ENCODE measurements around the gene SHKBP1. TPM values are rescaled to one million over a fixed set of nuclear protein-coding genes. Genes with fewer than 3 reads are reported as not detected.

SHKBP1 gene
- total RNA-seq, 1 experiment from 2014 or later: 92.9 TPM

DNA sequence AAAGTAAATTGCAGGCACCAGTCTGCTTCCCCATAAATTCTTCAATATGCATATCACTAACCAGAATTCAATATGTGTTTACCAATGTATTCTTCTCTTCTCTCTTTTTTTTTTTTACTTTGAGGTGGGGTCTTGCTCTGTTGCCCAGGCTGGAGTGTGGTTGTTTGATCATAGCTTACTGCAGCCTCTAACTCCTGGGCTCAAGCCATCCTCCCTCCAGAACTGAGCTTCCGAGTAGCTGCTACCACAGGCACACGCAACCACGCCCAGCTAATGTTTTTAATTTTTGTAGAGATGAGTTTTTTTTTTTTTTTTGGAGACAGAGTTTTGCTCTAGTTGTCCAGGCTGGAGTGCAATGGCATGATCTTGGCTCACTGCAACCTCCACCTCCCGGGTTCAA is 41.3 kb downstream of the SHKBP1 start:
- Histone ChIP-seq H4K20me1 (ENCODE audit: control insufficient read depth, insufficient read depth, insufficient read length) (peaks cover 4% of the 10 kb centered on the region), H3K23me2 (ENCODE audit: insufficient read length, low read depth, low read length, poor library complexity, severe bottlenecking) (peaks cover 13% of the 10 kb centered on the region), H2BK20ac (ENCODE audit: low read depth, low read length, poor library complexity, severe bottlenecking) (no peak overlapping the region), H4K8ac (replicated peaks; ENCODE audit: insufficient read length, low read depth, low read length) (no peak overlapping the region), H3K56ac (ENCODE audit: insufficient read length, low read depth, low read length) (no peak overlapping the region), H3K4ac (ENCODE audit: low read depth, low read length) (no peak overlapping the region), H2BK15ac (ENCODE audit: low read depth, low read length) (no peak overlapping the region), H3K9ac (ENCODE audit: extremely low read depth, insufficient read length, low read length) (no peak overlapping the region), H3T11ph (ENCODE audit: low read length) (no peak overlapping the region), H2AFZ (ENCODE audit: low read length) (no peak overlapping the region), H3K27me3 (ENCODE audit: insufficient read depth, low read length) (no peaks in the 10 kb centered on the region), H3K23ac (ENCODE audit: insufficient read length, low read depth, low read length) (no peak overlapping the region), H3K79me1 (ENCODE audit: insufficient read depth, low read depth, low read length, poor library complexity, severe bottlenecking) (no peaks in the 10 kb centered on the region), H2BK12ac (ENCODE audit: insufficient read length, low read depth, low read length) (no peak overlapping the region), H3K79me2 (ENCODE audit: insufficient read depth, low read length) (no peaks in the 10 kb centered on the region), H2BK5ac (ENCODE audit: insufficient read length, low read length) (no peak overlapping the region), H4K5ac (ENCODE audit: insufficient read length, low read depth, low read length) (no peak overlapping the region), H3K4me1 (ENCODE audit: insufficient read depth, low read length) (no peaks in the 10 kb centered on the region), H2AK5ac (ENCODE audit: insufficient read length, low read length) (no peak overlapping the region), H3K27ac (ENCODE audit: insufficient read length, low read depth, low read length) (no peak overlapping the region), H3K18ac (ENCODE audit: insufficient read length, low read depth, low read length) (no peak overlapping the region), H3K4me2 (ENCODE audit: insufficient read depth, insufficient read length, low read length) (no peak overlapping the region), H4K91ac (ENCODE audit: insufficient read length, low read depth, low read length) (no peak overlapping the region), H3K14ac (ENCODE audit: insufficient read depth, low read length) (no peak overlapping the region), H2BK120ac (ENCODE audit: low read depth, low read length, poor library complexity, severe bottlenecking) (no peak overlapping the region), H3K9me3 (ENCODE audit: control insufficient read depth, low read depth, low read length) (no peaks in the 10 kb centered on the region)
- H3K27ac Mint-ChIP-seq: no peak overlapping the region
- TF ChIP-seq, protein P1, sequence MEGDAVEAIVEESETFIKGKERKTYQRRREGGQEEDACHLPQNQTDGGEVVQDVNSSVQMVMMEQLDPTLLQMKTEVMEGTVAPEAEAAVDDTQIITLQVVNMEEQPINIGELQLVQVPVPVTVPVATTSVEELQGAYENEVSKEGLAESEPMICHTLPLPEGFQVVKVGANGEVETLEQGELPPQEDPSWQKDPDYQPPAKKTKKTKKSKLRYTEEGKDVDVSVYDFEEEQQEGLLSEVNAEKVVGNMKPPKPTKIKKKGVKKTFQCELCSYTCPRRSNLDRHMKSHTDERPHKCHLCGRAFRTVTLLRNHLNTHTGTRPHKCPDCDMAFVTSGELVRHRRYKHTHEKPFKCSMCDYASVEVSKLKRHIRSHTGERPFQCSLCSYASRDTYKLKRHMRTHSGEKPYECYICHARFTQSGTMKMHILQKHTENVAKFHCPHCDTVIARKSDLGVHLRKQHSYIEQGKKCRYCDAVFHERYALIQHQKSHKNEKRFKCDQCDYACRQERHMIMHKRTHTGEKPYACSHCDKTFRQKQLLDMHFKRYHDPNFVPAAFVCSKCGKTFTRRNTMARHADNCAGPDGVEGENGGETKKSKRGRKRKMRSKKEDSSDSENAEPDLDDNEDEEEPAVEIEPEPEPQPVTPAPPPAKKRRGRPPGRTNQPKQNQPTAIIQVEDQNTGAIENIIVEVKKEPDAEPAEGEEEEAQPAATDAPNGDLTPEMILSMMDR (conservative IDR thresholded peaks at IDR 0.05): no peak
- peaks cover 27 to 62% (median 48%) of the 10 kb centered on the region in 3 experiments; a peak in 6 of 7 replicates for H3K36me3 Mint-ChIP-seq (ENCODE audit: insufficient read depth in 1 of 3, low read depth in 3 of 3)
- no CpG with 5 or more reads among the region's 4 CpGs for WGBS (ENCODE audit: extremely low coverage, insufficient read length, low lambda C conversion rate)
- H3K27me3 Mint-ChIP-seq (ENCODE audit: low read depth): peaks cover under 1% of the 10 kb centered on the region
- no peak for DNase-seq
- no peak overlapping the region for H3K4me3 Mint-ChIP-seq
- no peaks in the 10 kb centered on the region; a peak in 1 of 5 replicates for H3K9me3 Mint-ChIP-seq
- H3K4me1 Mint-ChIP-seq: peaks cover 8 to 15% of the 10 kb centered on the region in 2 experiments
